ENCODE measurements around the gene ZMIZ2. TPM values are rescaled to one million over a fixed set of nuclear protein-coding genes. Genes with fewer than 3 reads are reported as not detected.

ZMIZ2 gene
- total and polyA plus RNA-seq, 9 of the 15 experiments (the other 6 are each of a cell fraction or from before 2014, with no cell fraction given) = 0.13 to 40.3 (median 4.9) TPM

GRCh38 chr7:44787041-44787440 lies 38.4 kb downstream of the ZMIZ2 start:
- peaks cover 0 to 6% of the 10 kb centered on the region in 2 experiments; a peak in 2 of 5 replicates for H3K4me1 ChIP-seq (replicated peaks in 1 of 2; ENCODE audit: control insufficient read depth in 2 of 2, insufficient read depth in 2 of 2, low read length in 2 of 2)
- FAIRE-seq (no peak), DNase-seq (ENCODE audit: extremely low read depth in 1 of 4, low spot score in 3 of 4) (no peak), ATAC-seq (no peak; the same call in 2 of the 3 replicates)
- in situ Hi-C loops (cut with MboI) = no loop called here
- H3K9me3 ChIP-seq (replicated peaks; ENCODE audit: control insufficient read depth, insufficient read depth, low read depth, low read length) = peaks cover 2% of the 10 kb centered on the region; the same call in 1 of the 2 replicates
- no peaks in the 10 kb centered on the region for H3K27me3 ChIP-seq (ENCODE audit: control insufficient read depth in 2 of 2, insufficient read depth in 2 of 2, low read length in 2 of 2)
- no peak overlapping the region for H3K4me3 ChIP-seq
- no peaks in the 10 kb centered on the region for H3K9me1 ChIP-seq (ENCODE audit: control insufficient read depth, insufficient read depth, low read length)
- POLR2A ChIA-PET = interaction anchor here (0.8 to 1.9 kb wide), 3 partner anchors 10 to 210 kb away, joined by 3 to 7 read pairs (median 3); partner anchors contain the start of gene PPIA
- WGBS (ENCODE audit: insufficient coverage, low coverage, missing lambda C conversion rate) = 43% methylated on average over 4 of the region's 4 CpGs
- intact Hi-C loops (cut with micrococcal nuclease) = no loop called here
- no peak overlapping the region for H3K4me2 ChIP-seq (ENCODE audit: insufficient read depth, low read length)
- H3K27ac ChIP-seq (ENCODE audit: extremely low read depth, low read depth, low read length) = no peak overlapping the region
- BruUV-seq (replicated peaks) = no TSS peak
- no peaks in the 10 kb centered on the region for H3K79me2 ChIP-seq (ENCODE audit: control insufficient read depth, insufficient read depth, low read length)
- no peak overlapping the region for H2AFZ ChIP-seq (ENCODE audit: low read depth, low read length)
- H4K20me1 ChIP-seq (replicated peaks; ENCODE audit: control insufficient read depth, insufficient read depth, low read length) = no peaks in the 10 kb centered on the region
- CTCF ChIA-PET (ENCODE audit: low intra/inter-chr PET ratio) = no interaction called here
- no peaks in the 10 kb centered on the region for H3K36me3 ChIP-seq (ENCODE audit: control insufficient read depth, insufficient read depth, low read length)
- TF ChIP-seq ZC3H4 (CRISPR knock-in tag; IDR thresholded peaks at IDR 0.05; ENCODE audit: borderline replicate concordance) (no peak), OTX1 (CRISPR knock-in tag; IDR thresholded peaks at IDR 0.05) (no peak), EHMT2 (IDR thresholded peaks at IDR 0.05) (no peak), BCOR (IDR thresholded peaks at IDR 0.05) (no peak), RAD51 (IDR thresholded peaks at IDR 0.05; ENCODE audit: borderline replicate concordance, low read depth) (no peak), NUFIP1 (IDR thresholded peaks at IDR 0.05; ENCODE audit: partially characterized antibody) (no peak), SP1 (CRISPR knock-in tag; IDR thresholded peaks at IDR 0.05) (no peak), ZEB2 (IDR thresholded peaks at IDR 0.05) (no peak), TARDBP (IDR thresholded peaks at IDR 0.05) (no peak), MCM3 (IDR thresholded peaks at IDR 0.05) (no peak), ARID3B (CRISPR knock-in tag; IDR thresholded peaks at IDR 0.05; ENCODE audit: borderline replicate concordance) (no peak), HCFC1 (IDR thresholded peaks at IDR 0.05; ENCODE audit: low read depth, low read length) (no peak)
- TF ChIP-seq, protein P1, sequence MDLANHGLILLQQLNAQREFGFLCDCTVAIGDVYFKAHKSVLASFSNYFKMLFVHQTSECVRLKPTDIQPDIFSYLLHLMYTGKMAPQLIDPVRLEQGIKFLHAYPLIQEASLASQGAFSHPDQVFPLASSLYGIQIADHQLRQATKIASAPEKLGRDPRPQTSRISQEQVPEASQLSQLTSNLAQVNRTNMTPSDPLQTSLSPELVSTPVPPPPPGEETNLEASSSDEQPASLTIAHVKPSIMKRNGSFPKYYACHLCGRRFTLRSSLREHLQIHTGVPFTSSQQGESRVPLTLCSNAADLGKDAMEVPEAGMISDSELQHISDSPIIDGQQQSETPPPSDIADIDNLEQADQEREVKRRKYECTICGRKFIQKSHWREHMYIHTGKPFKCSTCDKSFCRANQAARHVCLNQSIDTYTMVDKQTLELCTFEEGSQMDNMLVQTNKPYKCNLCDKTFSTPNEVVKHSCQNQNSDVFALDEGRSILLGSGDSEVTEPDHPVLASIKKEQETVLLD (IDR thresholded peaks at IDR 0.05) = no peak
- H3K9ac ChIP-seq (ENCODE audit: insufficient read depth in 1 of 2, low read depth in 2 of 2, low read length in 2 of 2) = no peak overlapping the region
